Hepatocyte (in vitro differentiated cells): ENCODE results near the gene CNST.

Experiments
- EZH2 ChIP-seq: fragments of 200-600 bp; sonication (generic); IDR thresholded peaks from 2 replicates; pipeline ENCODE4 v1.6.1; 2016; ENCODE audit warnings: antibody characterized with exemption, mild to moderate bottlenecking, borderline replicate concordance
- EZH2phosphoT487 ChIP-seq: fragments of 200-600 bp; sonication (generic); IDR thresholded peaks from one replicate; pipeline ENCODE4 v1.6.1; 2018; ENCODE audit warnings: antibody characterized with exemption, mild to moderate bottlenecking, low read depth, moderate library complexity; ENCODE audit not compliant: unreplicated experiment, severe bottlenecking
- TF ChIP-seq, protein P1 (sequence below): fragments of 200-600 bp; sonication (generic); IDR thresholded peaks from 2 replicates; pipeline ENCODE4 v1.5.1; 2016; ENCODE audit warnings: antibody characterized with exemption, mild to moderate bottlenecking; ENCODE audit not compliant: poor library complexity

DNA sequence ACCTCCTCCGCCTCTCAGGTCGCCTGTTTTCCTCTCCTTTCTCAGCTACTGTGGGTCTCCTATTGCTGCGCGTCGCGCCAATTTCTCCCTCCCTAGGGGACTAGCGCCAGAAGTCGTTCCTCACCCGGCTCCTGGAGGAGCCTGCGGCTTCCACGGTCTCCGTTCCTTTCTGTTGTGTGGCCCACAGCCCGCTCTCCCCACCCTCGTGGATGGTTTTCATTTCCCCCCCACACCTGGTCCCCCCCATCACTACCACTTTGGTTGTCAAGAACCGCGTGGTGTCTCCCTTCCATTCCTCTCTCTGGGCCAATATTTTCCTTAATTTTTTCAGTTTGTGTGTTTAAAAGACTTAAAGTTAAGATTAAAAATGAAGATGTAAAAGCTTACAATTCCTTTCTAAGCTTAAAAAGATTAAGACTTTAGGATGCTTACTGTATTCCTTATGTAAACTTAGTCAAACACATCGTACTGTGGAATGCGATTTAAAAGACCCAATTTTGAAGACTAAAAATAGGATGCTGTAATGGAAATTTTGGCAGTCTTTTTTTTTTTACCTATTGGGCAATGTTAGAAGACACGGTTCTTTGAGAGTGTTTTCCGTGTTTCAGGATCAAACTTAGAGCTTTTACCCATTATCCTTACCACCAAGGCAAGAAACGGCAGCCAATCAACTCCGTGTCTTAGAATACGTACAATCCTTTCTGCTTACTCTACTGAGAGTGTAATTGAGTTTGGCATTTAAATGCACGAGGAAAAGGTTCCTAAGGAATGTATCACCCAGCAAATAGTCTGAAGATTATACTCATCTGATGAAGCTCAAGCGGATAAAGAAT is 773 bp downstream of the CNST start:
- TF ChIP-seq, protein P1, sequence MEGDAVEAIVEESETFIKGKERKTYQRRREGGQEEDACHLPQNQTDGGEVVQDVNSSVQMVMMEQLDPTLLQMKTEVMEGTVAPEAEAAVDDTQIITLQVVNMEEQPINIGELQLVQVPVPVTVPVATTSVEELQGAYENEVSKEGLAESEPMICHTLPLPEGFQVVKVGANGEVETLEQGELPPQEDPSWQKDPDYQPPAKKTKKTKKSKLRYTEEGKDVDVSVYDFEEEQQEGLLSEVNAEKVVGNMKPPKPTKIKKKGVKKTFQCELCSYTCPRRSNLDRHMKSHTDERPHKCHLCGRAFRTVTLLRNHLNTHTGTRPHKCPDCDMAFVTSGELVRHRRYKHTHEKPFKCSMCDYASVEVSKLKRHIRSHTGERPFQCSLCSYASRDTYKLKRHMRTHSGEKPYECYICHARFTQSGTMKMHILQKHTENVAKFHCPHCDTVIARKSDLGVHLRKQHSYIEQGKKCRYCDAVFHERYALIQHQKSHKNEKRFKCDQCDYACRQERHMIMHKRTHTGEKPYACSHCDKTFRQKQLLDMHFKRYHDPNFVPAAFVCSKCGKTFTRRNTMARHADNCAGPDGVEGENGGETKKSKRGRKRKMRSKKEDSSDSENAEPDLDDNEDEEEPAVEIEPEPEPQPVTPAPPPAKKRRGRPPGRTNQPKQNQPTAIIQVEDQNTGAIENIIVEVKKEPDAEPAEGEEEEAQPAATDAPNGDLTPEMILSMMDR: peak; percentile 10
- TF ChIP-seq EZH2: no peak
- no peak for TF ChIP-seq EZH2phosphoT487
